DLD1 (cell line): ENCODE measurements around the gene POLE2.
"Not testable (repeated sequence)": the region's sequence is repeated elsewhere in the genome, so short reads cannot be mapped to it uniquely, and the experiment has no call there.

Source experiments
- in situ Hi-C: cut with HindIII; loops from 2 replicates; pipeline ENCODE4 v1.10.0; 2017; ENCODE audit warnings: low sequenced_read_pairs

The POLE2 gene

DNA sequence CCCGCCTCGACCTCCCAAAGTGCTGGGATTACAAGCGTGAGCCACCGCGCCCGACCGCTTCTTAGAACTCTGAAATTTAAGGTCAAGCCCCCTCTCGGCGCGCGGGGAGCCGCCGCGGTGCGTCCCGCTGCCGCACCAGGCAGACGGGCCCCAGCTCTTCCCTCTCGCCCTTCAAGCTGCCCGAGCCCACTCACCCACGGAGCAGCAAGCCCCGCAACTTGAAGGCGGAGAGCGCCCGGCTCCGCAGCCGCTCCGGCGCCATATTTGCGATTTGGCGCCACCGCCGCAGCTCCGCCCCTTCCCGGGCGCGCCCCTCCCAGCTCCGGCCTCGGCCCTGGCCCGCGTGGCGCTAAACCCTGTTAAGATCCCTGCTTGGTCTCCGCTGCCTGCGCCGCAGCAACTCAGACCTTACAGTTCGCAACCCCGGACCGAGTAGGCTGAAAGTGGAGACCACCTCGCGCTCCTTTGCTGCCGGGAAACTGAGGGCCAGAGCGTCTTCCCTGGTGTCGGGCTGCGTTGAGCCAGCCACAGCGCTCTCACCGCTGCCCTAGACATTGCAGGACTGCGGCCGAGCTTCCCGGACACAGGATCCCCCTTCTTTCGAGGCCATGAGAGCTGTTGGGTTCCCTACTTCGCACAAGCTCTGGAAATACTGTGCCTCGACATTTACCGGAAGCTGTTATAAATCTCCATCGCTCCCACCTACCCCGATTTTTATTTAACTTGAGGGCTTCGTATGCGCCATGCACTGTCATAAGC is at the start of gene POLE2:
TSS of gene POLE2 (minus strand) at position 273 of the 759 bp plus-strand sequence. CDS start at position 262, 11 bp downstream.
- in situ Hi-C loops: no loop called here

- in situ Hi-C loops: not testable (repeated sequence)
These were observed 47.7 kb upstream of the POLE2 start for GRCh38 chr14:49735669-49736068.

DNA sequence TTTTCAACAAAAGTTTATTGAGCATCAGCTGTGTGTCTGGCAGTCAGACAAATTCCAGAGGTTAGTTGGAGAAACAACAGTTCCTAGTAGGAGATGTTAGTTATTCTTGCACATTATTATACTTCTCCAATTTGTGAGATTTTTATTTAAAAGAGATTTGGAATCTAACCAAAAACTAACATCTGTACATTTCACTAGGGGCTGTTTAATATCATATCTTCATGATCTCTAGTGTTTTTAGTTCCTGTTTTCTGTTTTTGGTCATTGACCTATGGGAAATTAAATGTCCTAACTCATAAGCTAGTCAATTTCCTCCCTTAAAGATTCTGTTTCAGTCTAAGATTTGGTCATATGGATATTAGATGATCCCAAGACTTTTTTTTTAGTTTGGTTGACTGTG is 45.8 kb upstream of the POLE2 start:
- in situ Hi-C loops: no loop called here

DNA sequence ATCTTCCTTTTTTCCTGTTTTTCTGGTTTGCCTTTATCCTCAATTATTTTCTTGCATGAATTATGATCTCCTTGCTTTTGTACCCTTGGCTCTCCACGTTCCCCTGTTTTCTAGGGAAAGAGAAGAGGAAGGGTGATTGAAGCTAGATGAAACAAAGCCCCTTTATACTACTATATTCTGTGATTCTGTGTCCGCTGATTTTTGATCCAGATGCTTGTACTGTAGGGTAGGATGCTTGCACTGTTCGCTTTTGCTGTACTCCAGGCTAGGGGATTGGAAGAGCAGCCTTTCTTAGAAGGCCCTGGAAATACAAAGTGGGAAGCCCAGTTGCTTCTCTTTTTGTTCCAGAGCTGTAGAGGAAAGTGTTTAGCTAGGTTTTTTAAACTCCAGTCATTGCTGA is 44.9 kb upstream of the POLE2 start:
- in situ Hi-C loops: no loop called here

GRCh38 chr14:49727171-49727570 is 39.2 kb upstream of the POLE2 start:
- in situ Hi-C loops: no loop called here

DNA sequence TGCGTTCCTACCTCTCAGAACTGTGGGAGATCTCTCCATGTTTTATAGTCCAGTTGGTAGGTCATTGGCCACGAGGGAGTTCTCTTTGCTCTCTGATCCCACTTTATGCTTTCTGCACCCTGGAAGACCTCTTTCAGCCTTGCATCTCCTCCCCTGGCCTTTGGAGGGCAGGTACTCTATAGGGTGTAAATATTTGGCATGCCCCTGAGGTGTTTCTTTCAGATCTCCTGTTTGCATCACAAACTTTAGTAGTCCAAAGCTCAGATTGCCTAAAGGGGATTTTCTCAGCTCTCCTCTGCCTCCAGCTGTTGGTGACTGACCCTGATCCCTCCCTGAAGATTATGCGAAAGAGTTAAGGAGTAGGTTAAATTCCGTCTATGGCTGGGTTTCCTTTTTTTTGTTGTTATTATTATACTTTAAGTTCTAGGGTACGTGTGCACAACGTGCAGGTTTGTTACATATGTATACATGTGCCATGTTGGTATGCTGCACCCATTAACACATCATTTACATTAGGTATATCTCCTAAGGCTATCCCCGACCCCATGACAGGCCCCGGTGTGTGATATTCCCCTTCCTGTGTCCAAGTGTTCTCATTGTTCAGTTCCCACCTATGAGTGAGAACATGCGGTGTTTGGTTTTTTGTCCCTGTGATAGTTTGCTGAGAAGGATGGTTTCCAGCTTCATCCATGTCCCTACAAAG is 33.9 kb upstream of the POLE2 start:
- in situ Hi-C loops: not testable (repeated sequence)

DNA sequence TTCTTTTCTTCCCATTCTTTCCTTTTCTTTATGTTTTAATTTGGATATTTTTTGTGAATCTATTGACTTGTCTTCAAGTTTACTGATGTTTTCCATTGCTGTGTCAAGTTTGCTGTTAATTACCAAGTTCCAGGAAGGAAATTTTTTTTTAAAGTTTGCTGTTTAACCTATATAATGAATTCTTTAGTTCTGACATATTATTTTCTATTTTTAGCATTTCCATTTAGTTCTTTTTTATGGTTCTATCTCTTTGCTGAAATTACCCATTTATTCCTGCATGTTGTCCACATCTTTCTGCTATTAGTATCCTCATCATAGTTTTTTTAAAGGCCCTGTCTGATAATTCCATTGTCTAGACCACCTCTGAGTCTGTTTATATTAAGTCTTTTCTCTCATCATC is 32.7 kb upstream of the POLE2 start:
- in situ Hi-C loops: no loop called here

DNA sequence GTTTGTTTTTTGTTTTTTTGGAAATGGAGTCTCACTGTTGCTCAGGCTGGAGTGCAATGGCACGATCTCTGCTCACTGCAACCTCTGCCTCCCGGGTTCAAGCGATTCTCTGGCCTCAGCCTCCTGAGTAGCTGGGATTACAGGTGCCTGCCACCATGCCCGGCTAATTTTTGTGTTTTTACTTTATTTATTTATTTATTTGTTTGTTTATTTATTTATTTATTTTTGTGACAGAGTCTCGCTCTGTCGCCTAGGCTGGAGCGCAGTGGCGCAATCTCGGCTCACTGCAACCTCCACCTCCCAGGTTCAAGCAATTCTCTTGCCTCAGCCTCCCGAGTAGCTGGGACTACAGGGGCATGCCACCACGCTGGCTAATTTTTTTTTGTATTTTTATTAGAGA is 23.0 kb upstream of the POLE2 start:
- in situ Hi-C loops: not testable (repeated sequence)

DNA sequence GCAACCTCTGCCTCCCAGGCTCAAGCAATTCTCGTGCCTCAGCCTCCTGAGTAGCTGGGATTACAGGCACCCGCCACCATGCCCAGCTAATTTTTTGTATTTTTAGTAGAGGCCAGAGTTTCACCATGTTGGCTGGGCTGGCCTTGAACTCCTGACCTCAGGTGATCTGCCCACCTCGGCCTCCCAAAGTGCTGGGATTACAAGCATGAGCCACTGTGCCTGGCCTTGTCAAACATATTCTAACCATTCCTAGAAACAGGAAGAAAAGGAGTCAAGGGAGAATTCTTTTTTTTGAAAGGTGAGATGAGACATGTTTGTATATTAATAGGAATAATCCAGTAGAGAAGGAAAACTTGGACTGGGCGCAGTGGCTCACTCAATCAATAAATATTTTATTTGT is 16.5 kb upstream of the POLE2 start:
- in situ Hi-C loops: not testable (repeated sequence)

DNA sequence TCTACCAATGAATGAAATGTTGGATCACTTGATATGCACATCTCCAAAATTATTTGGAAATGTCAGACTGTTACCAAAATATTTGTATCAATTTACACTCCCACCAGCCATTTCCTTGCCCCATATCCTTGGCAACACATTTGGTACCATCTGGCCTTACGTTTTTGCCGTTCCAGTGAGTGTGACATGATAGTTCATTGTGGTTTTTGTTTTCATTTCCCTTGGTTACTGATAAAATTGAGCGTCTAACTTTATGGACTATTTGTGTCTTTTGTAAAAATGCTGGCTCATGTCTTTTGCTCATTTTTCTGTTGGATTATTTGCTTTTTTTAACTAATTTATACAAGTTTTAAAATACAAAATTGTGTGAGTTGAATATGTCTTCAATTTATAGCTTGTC is 16.0 kb upstream of the POLE2 start:
- in situ Hi-C loops: no loop called here

DNA sequence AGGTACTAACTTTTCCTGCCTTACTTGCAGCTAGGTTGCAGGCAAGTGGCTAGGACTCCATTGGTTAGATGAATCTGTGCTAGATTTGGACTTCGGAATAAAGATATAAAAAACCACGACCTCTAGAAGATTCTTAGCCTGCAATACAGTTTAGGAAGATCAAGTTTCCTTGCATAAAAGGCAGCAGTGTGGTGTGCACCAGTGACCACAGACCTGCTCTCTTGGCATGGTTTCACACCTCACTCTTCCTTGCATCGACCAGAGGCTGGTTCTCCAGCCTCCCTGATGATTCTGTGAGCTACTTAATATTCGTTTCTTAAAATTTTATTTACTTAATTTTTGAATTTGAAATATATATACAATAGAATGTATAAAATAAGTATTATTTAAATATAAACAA is 14.7 kb upstream of the POLE2 start:
- in situ Hi-C loops: no loop called here

GRCh38 chr14:49693735-49694124 is 5.7 kb upstream of the POLE2 start:
- in situ Hi-C loops: not testable (repeated sequence)

DNA sequence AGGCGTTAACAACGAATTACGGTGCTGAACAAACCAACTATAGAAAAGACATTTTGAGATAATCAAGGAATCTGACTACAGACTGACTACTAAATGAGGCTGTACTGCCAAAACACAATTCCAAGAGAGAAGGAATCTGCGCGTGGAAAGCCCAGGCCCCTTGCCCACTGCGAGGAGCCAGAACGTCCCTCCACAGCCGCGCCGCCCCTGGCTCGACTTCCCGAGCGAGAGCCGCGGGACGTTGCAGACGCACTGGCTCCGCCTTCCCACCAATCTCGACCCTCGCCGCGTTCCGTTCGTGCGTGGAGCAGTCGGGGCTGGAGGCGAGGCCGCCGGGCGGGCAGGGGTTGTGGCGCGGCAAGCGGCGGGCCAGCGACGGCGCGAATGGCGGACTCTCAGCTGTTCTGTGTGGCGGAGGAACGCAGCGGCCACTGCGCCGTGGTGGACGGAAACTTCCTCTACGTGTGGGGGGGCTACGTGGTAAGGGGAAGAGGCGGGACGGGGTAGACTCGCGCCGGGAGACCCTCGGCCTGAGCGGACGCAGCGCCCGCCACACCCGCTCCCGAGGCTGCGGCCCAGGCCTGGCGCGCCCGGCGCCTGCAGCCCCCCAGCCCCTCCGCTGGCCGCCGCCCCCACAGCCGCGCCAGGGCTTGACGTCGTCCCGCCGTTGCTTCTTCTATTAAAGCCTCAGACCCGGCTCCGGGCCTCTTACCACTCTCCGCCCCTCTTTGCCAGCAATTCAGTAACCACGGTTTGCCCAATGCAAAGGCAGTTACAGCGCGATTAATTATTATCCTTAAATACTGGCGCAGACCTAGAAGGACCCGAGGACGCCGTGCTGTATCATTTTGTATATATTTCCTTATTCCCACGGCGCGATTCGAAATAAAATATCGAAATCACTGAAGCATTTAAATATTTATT is 5.1 kb upstream of the POLE2 start, which contains the start of gene KLHDC1:
TSS of gene KLHDC1 (plus strand) at position 310 of the 924 bp plus-strand sequence. CDS start at position 385, 75 bp downstream.
- in situ Hi-C loops: no loop called here

DNA sequence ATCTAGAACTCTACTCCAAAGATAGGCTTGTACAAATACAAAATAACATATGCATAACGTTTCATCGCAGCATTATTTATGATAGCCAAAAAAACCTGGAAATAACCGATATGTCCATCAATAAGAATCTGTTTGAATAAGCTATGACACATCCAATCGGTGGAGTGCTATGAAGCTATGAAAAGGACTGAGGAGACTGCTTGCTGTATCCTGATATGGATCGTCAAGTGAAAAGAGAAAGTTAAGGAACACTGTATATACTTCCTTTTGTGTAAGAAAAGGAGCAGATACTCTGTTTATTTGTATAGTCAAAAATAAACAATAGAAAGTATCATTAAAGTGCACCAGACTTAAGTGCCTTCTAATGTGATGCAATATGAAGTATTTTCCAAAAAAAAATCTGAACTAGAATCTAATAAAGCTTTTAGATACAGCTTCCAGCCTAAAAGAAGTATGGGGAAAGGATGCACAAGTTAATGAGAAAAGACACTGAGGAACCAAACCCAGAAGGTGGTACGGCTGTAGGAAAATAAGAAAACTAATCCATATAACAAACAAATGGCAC is 4.3 kb upstream of the POLE2 start:
- in situ Hi-C loops: no loop called here

- in situ Hi-C loops: no loop called here
These were observed 3.0 kb upstream of the POLE2 start for GRCh38 chr14:49691031-49691430.

DNA sequence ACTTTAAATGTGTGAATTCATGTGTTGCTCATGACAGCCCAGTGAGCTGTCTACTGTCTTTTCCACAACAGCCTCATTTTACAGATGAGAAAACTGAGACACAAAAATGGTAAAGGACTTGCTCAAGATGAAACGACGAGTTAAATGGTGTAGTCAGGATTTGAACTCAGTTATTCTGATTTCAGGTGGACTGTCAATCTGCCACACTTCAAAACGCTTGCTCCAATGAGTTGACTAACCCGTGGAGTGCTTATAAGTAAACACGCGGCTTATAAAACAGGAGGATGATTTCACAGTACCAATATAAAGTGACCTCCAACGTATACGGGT is 652 bp upstream of the POLE2 start:
- in situ Hi-C loops: no loop called here

- in situ Hi-C loops: no loop called here
These were observed 1.6 kb downstream of the POLE2 start for GRCh38 chr14:49686425-49686824.

GRCh38 chr14:49679271-49679670 is 8.7 kb downstream of the POLE2 start:
- in situ Hi-C loops: no loop called here

DNA sequence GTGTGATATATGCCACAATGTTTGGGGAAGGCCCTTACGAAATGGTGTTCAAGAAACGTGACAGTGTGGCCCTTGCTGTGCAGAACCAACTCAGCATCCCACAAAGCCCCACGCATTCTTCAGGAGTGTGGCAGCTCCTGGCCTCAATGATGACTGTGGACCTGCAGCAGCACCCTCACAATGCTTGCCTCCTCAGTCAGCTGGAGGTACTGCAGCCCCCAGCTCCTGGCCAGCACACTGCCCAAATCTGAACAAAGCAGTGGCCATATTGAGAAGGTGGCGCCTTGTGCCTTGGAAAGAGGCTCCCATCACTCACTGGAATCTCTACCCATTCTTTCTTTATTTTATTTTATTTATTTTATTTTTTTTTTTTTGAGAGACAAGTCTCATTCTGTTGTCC is 10.4 kb downstream of the POLE2 start:
- in situ Hi-C loops: no loop called here

- in situ Hi-C loops: no loop called here
These were observed 14.4 kb downstream of the POLE2 start for GRCh38 chr14:49673586-49673985.

DNA sequence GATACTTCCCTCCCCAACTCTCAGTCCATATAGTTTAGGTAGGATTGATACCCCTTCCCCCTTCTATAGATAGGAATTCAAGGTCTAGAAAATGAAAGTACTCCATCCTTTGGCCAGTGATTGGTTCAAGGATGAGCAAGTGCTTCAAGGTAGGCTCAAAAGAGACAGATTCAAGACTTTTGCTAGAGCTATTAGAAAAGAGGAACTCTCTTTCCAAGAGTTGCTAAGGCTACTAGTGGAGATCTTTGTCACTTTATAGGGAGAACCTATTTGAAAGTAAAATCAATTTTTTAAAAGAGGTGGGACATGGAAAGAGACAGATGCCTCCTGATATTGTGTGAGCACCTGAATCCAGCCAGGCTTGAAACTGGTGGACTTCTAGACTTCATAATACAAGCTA is 17.5 kb downstream of the POLE2 start:
- in situ Hi-C loops: no loop called here
